ENCODE measurements around the gene CES1.

DNA sequence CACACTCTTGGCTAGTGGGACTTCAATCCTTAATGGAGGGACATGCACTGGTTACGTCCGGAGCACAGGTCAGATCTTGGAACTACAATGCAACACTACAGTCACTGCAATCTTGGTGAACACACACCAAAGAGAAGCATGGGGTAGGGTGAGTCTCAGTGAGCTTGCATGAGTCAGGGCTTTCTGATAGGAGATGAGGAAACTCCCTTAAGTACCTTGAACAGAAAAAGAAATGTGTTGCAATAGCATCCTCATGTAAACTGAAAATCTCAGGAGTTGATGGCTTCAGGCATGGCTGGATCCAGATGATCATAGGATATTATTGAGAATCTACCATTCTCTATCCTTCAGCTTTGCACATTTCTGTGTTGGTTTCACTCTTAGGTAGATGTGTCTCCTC lies 54.1 kb downstream of the CES1 start:
- TF ChIP-seq, protein P1, sequence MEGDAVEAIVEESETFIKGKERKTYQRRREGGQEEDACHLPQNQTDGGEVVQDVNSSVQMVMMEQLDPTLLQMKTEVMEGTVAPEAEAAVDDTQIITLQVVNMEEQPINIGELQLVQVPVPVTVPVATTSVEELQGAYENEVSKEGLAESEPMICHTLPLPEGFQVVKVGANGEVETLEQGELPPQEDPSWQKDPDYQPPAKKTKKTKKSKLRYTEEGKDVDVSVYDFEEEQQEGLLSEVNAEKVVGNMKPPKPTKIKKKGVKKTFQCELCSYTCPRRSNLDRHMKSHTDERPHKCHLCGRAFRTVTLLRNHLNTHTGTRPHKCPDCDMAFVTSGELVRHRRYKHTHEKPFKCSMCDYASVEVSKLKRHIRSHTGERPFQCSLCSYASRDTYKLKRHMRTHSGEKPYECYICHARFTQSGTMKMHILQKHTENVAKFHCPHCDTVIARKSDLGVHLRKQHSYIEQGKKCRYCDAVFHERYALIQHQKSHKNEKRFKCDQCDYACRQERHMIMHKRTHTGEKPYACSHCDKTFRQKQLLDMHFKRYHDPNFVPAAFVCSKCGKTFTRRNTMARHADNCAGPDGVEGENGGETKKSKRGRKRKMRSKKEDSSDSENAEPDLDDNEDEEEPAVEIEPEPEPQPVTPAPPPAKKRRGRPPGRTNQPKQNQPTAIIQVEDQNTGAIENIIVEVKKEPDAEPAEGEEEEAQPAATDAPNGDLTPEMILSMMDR (IDR thresholded peaks at IDR 0.05): no peak
- no peak for TF ChIP-seq POLR2A (IDR thresholded peaks at IDR 0.05)

All from right lobe of liver (tissue), 4 donors.